WI38 (cell line): ENCODE data around the gene UTP15.

ENCODE experiments used
- H3K4me3 ChIP-seq: 2 replicates; pipeline ENCODE4 v1.5.1; 2011; ENCODE audit warnings: low read depth, mild to moderate bottlenecking, control low read depth, low read length
- CTCF ChIP-seq: IDR thresholded peaks from 2 replicates; pipeline ENCODE4 v1.5.1; 2012; ENCODE audit warnings: low read depth, mild to moderate bottlenecking, control low read depth, low read length

UTP15 gene

GRCh38 chr5:73615085-73615484 is 49.5 kb downstream of the UTP15 start:
- H3K4me3 ChIP-seq: no peak overlapping the region
- TF ChIP-seq CTCF: no peak

- no peak for TF ChIP-seq CTCF
- no peak overlapping the region for H3K4me3 ChIP-seq
Measured at GRCh38 chr5:73615947-73616346, 50.4 kb downstream of the UTP15 start.

GRCh38 chr5:73617510-73618279 is 52.2 kb downstream of the UTP15 start:
- no peak for TF ChIP-seq CTCF
- H3K4me3 ChIP-seq: peak overlapping the region; percentile 3; the same call in 1 of the 2 replicates

GRCh38 chr5:73619606-73620333 is 54.2 kb downstream of the UTP15 start:
- TF ChIP-seq CTCF: no peak
- H3K4me3 ChIP-seq: no peak overlapping the region

GRCh38 chr5:73620334-73620687 is 54.8 kb downstream of the UTP15 start:
- no peak overlapping the region for H3K4me3 ChIP-seq

GRCh38 chr5:73623060-73623459 is 57.5 kb downstream of the UTP15 start:
- TF ChIP-seq CTCF: no peak
- no peak overlapping the region for H3K4me3 ChIP-seq

More at GRCh38 chr5:73620334-73620687, 54.8 kb downstream of the UTP15 start:
- no peak for TF ChIP-seq CTCF

- H3K4me3 ChIP-seq: no peak overlapping the region
- no peak for TF ChIP-seq CTCF
Measured at GRCh38 chr5:73623901-73624404, 58.4 kb downstream of the UTP15 start.
